OCI-LY3 (cell line): ENCODE data around the gene CDHR4.

Experiments
- H2AFZ ChIP-seq: fragments of 200-600, 300-600 bp; shearing (Covaris generic); 2 replicates; pipeline ENCODE4 v1.6.0; 2014; ENCODE audit warnings: antibody characterized with exemption, low read depth, low read length
- H3K27ac ChIP-seq: fragments of 200-600, 300-600 bp; sonication (generic); 2 replicates; pipeline ENCODE4 v1.5.1; 2014; ENCODE audit warnings: mild to moderate bottlenecking, low read length, moderate library complexity, mixed read lengths
- H3K27me3 ChIP-seq: fragments of 200-600, 300-600 bp; sonication (generic); 2 replicates; pipeline ENCODE4 v1.6.1; 2014; ENCODE audit warnings: low read depth, low read length, mixed read lengths
- H3K36me3 ChIP-seq: fragments of 200-600, 300-600 bp; sonication (generic); replicated peaks from 2 replicates; pipeline ENCODE3; 2014; ENCODE audit warnings: low read depth, low read length, mixed read lengths
- H3K4me1 ChIP-seq: fragments of 300-600, 200-600 bp; sonication (generic); 2 replicates; pipeline ENCODE4 v1.6.1; 2014; ENCODE audit warnings: low read length, mixed read lengths
- H3K4me2 ChIP-seq: fragments of 200-600, 300-600 bp; sonication (generic); 2 replicates; pipeline ENCODE4 v1.6.1; 2014; ENCODE audit warnings: low read length, mixed read lengths
- H3K4me3 ChIP-seq: fragments of 300-600, 200-600 bp; sonication (generic); 2 replicates; pipeline ENCODE4 v1.5.1; 2014; ENCODE audit warnings: antibody characterized with exemption, mild to moderate bottlenecking, low read length, moderate library complexity
- H3K79me2 ChIP-seq: fragments of 300-600, 200-600 bp; shearing (Covaris generic); 2 replicates; pipeline ENCODE4 v1.6.1; 2014; ENCODE audit warnings: mild to moderate bottlenecking, low read length, mixed read lengths
- H3K9ac ChIP-seq: fragments of 300-600, 200-600 bp; shearing (Covaris generic); 2 replicates; pipeline ENCODE4 v1.6.0; 2014; ENCODE audit warnings: mild to moderate bottlenecking, low read length, moderate library complexity
- H3K9me3 ChIP-seq: fragments of 200-600, 300-600 bp; shearing (Covaris generic); 2 replicates; pipeline ENCODE4 v1.6.1; 2014; ENCODE audit warnings: low read length, mixed read lengths; ENCODE audit not compliant: insufficient read depth
- H4K20me1 ChIP-seq: fragments of 200-600, 300-600 bp; sonication (generic); 2 replicates; pipeline ENCODE4 v1.6.1; 2016; ENCODE audit warnings: low read length, mixed read lengths; ENCODE audit not compliant: insufficient read depth
- CTCF ChIP-seq: fragments of 200-600, 300-600 bp; sonication (generic); IDR thresholded peaks from 2 replicates; pipeline ENCODE4 v1.5.1; 2014; ENCODE audit warnings: antibody characterized with exemption, low read length, low read depth
- EZH2phosphoT487 ChIP-seq: fragments of 200-600 bp; shearing (Covaris generic); IDR thresholded peaks from 2 replicates; pipeline ENCODE4 v1.6.1; 2018; ENCODE audit warnings: antibody characterized with exemption, mixed run types, low read depth

Gene CDHR4

GRCh38 chr3:49842843-49843517, 43.3 kb upstream of the CDHR4 start:
- Histone ChIP-seq H3K9ac (no peak overlapping the region), H3K4me2 (no peak overlapping the region), H3K27me3 (no peaks in the 10 kb centered on the region), H4K20me1 (no peaks in the 10 kb centered on the region), H3K4me3 (no peak overlapping the region), H3K79me2 (no peaks in the 10 kb centered on the region), H3K36me3 (peaks cover 54% of the 10 kb centered on the region), H3K9me3 (no peaks in the 10 kb centered on the region), H3K4me1 (no peaks in the 10 kb centered on the region), H2AFZ (no peak overlapping the region), H3K27ac (no peak overlapping the region)
- TF ChIP-seq CTCF (no peak), EZH2phosphoT487 (no peak)

- no peaks in the 10 kb centered on the region for H3K79me2 ChIP-seq
- no peak overlapping the region for H3K9ac ChIP-seq
- H3K36me3 ChIP-seq: peaks cover 53% of the 10 kb centered on the region
- no peaks in the 10 kb centered on the region for H3K27me3 ChIP-seq
- no peaks in the 10 kb centered on the region for H3K4me1 ChIP-seq
- H3K4me2 ChIP-seq: no peak overlapping the region
- no peaks in the 10 kb centered on the region for H4K20me1 ChIP-seq
- H2AFZ ChIP-seq: no peak overlapping the region
- no peak overlapping the region for H3K4me3 ChIP-seq
- H3K9me3 ChIP-seq: no peaks in the 10 kb centered on the region
- no peak overlapping the region for H3K27ac ChIP-seq
- no peak for TF ChIP-seq EZH2phosphoT487
- no peak for TF ChIP-seq CTCF
These were observed 42.1 kb upstream of the CDHR4 start for GRCh38 chr3:49841806-49842205.

- TF ChIP-seq CTCF: peak; percentile 65
- no peak for TF ChIP-seq EZH2phosphoT487
- no peak overlapping the region for H3K4me2 ChIP-seq
- peaks cover 55% of the 10 kb centered on the region for H3K36me3 ChIP-seq
- no peak overlapping the region for H2AFZ ChIP-seq
- no peak overlapping the region for H3K4me3 ChIP-seq
- no peak overlapping the region for H3K27ac ChIP-seq
- H3K9ac ChIP-seq: no peak overlapping the region
- no peaks in the 10 kb centered on the region for H3K79me2 ChIP-seq
- no peaks in the 10 kb centered on the region for H3K4me1 ChIP-seq
- no peaks in the 10 kb centered on the region for H3K27me3 ChIP-seq
- H3K9me3 ChIP-seq: no peaks in the 10 kb centered on the region
- H4K20me1 ChIP-seq: no peaks in the 10 kb centered on the region
These were observed 41.5 kb upstream of the CDHR4 start for GRCh38 chr3:49841126-49841696.

- Histone ChIP-seq H4K20me1 (no peaks in the 10 kb centered on the region), H3K79me2 (no peaks in the 10 kb centered on the region), H3K4me1 (no peaks in the 10 kb centered on the region), H3K27me3 (no peaks in the 10 kb centered on the region), H3K36me3 (peaks cover 49% of the 10 kb centered on the region), H3K9ac (no peak overlapping the region), H3K27ac (no peak overlapping the region), H3K4me3 (no peak overlapping the region), H3K9me3 (no peaks in the 10 kb centered on the region), H2AFZ (no peak overlapping the region), H3K4me2 (no peak overlapping the region)
- TF ChIP-seq EZH2phosphoT487 (no peak), CTCF (no peak)
These were observed 40.7 kb upstream of the CDHR4 start for GRCh38 chr3:49840388-49840787.
